Endometrial microvascular endothelial cells (primary cell): ENCODE results near the gene RAB1A. TPM values are rescaled to one million over a fixed set of nuclear protein-coding genes. Genes with fewer than 3 reads are reported as not detected.

Source experiments
- in situ Hi-C: cut with HindIII; loops from 2 replicates; pipeline ENCODE4 v1.10.0; 2017; ENCODE audit warnings: low sequenced_read_pairs, low pct_unique_long_range_greater_than_20kb; ENCODE audit errors: inconsistent ontology term
- total RNA-seq: library from RNA; depleted of rRNA; stranded (reverse); fragments of >200 nt; gene quantifications from one replicate; pipeline ENCODE4 v1.2.3, GENCODE V29; 2015; ENCODE audit errors: inconsistent ontology term

RAB1A gene
- total RNA-seq, 1 donor from 2014 or later = 104 TPM

- in situ Hi-C loops = no loop called here
Observed at GRCh38 chr2:65103013-65103715, 26.7 kb downstream of the RAB1A start.

- in situ Hi-C loops = no loop called here
Observed at GRCh38 chr2:65101071-65101470, 28.8 kb downstream of the RAB1A start.

GRCh38 chr2:65098741-65099140, 31.2 kb downstream of the RAB1A start:
- in situ Hi-C loops = no loop called here

- in situ Hi-C loops = no loop called here
Observed at GRCh38 chr2:65097844-65098243, 32.1 kb downstream of the RAB1A start.

- in situ Hi-C loops = no loop called here
Observed at GRCh38 chr2:65096948-65097347, 33.0 kb downstream of the RAB1A start.

GRCh38 chr2:65093211-65093610, 36.7 kb downstream of the RAB1A start:
- in situ Hi-C loops = no loop called here

GRCh38 chr2:65092791-65093190, 37.1 kb downstream of the RAB1A start:
- in situ Hi-C loops = no loop called here

GRCh38 chr2:65085148-65085547, 44.8 kb downstream of the RAB1A start:
- in situ Hi-C loops = no loop called here

- in situ Hi-C loops = no loop called here
Observed at GRCh38 chr2:65081232-65081685, 48.6 kb downstream of the RAB1A start.

GRCh38 chr2:65079017-65079416, 50.9 kb downstream of the RAB1A start:
- in situ Hi-C loops = no loop called here

- in situ Hi-C loops = no loop called here
Observed at GRCh38 chr2:65077898-65078297, 52.0 kb downstream of the RAB1A start.

- in situ Hi-C loops = no loop called here
Observed at GRCh38 chr2:65076345-65076710, 53.6 kb downstream of the RAB1A start.

GRCh38 chr2:65075605-65076344, 54.1 kb downstream of the RAB1A start:
- in situ Hi-C loops = no loop called here

GRCh38 chr2:65075176-65075575, 54.7 kb downstream of the RAB1A start:
- in situ Hi-C loops = no loop called here

- in situ Hi-C loops = no loop called here
Observed at GRCh38 chr2:65073879-65074565, 55.9 kb downstream of the RAB1A start.

- in situ Hi-C loops = no loop called here
Observed at GRCh38 chr2:65072181-65072970, 57.5 kb downstream of the RAB1A start.

- in situ Hi-C loops = no loop called here
Observed at GRCh38 chr2:65071499-65072180, 58.3 kb downstream of the RAB1A start.

GRCh38 chr2:65070856-65071255, 59.0 kb downstream of the RAB1A start:
- in situ Hi-C loops = no loop called here
